Loucy (cell line): ENCODE measurements around the gene HYI.
"Not testable (repeated sequence)": the region's sequence is repeated elsewhere in the genome, so short reads cannot be mapped to it uniquely, and the experiment has no call there.

ENCODE experiments used
- H2AFZ ChIP-seq: fragments of 200-600 bp; sonication (generic); 2 replicates; pipeline ENCODE4 v1.6.0; 2016; ENCODE audit warnings: antibody characterized with exemption, mild to moderate bottlenecking, low read length, moderate library complexity
- H3F3A ChIP-seq: fragments of 200-600 bp; 2 replicates; pipeline ENCODE4 v1.6.0; 2016; ENCODE audit warnings: antibody characterized with exemption, low read depth, mild to moderate bottlenecking
- H3K27me3 ChIP-seq: fragments of 200-600 bp; sonication (generic); 2 replicates; pipeline ENCODE4 v1.6.1; 2014; ENCODE audit warnings: low read length, mild to moderate bottlenecking; ENCODE audit not compliant: insufficient read depth, poor library complexity, severe bottlenecking
- H3K36me3 ChIP-seq: fragments of 200-600 bp; sonication (generic); 2 replicates; pipeline ENCODE4 v1.6.1; 2016; ENCODE audit warnings: low read length; ENCODE audit not compliant: insufficient read depth
- H3K4me1 ChIP-seq: fragments of 200-600 bp; sonication (generic); 2 replicates; pipeline ENCODE4 v1.5.1; 2014; ENCODE audit warnings: low read length, mild to moderate bottlenecking; ENCODE audit not compliant: insufficient read depth, poor library complexity, severe bottlenecking
- H3K4me2 ChIP-seq: fragments of 200-600 bp; sonication (generic); 2 replicates; pipeline ENCODE4 v1.6.0; 2014; ENCODE audit warnings: antibody characterized with exemption, low read length, low read depth, mild to moderate bottlenecking; ENCODE audit not compliant: poor library complexity, severe bottlenecking
- H3K4me3 ChIP-seq: fragments of 200-600 bp; sonication (generic); 2 replicates; pipeline ENCODE4 v1.5.1; 2014; ENCODE audit warnings: low read length, mild to moderate bottlenecking, mixed read lengths; ENCODE audit not compliant: poor library complexity, severe bottlenecking
- H3K79me2 ChIP-seq: fragments of 200-600 bp; sonication (generic); 2 replicates; pipeline ENCODE4 v1.6.1; 2014; ENCODE audit warnings: low read length; ENCODE audit not compliant: insufficient read depth
- H3K9ac ChIP-seq: fragments of 200-600 bp; sonication (generic); 2 replicates; pipeline ENCODE4 v1.6.0; 2014; ENCODE audit warnings: mild to moderate bottlenecking, low read depth, low read length, moderate library complexity; ENCODE audit not compliant: poor library complexity, severe bottlenecking
- H3K9me2 ChIP-seq: fragments of 200-600 bp; sonication (generic); replicated peaks from 2 replicates; pipeline ENCODE4 v1.6.1; 2016; ENCODE audit warnings: low read depth, low read length, mixed read lengths
- H3K9me3 ChIP-seq: fragments of 200-600 bp; sonication (generic); 2 replicates; pipeline ENCODE4 v1.6.1; 2014; ENCODE audit warnings: mild to moderate bottlenecking, antibody characterized with exemption, low read length, low read depth; ENCODE audit not compliant: insufficient read depth
- H4K20me1 ChIP-seq: fragments of 200-600 bp; sonication (generic); 2 replicates; pipeline ENCODE4 v1.6.0; 2014; ENCODE audit warnings: antibody characterized with exemption, low read length, mild to moderate bottlenecking; ENCODE audit not compliant: insufficient read depth, poor library complexity, severe bottlenecking
- CTCF ChIP-seq: fragments of 200-600 bp; sonication (generic); conservative IDR thresholded peaks from 2 replicates; pipeline ENCODE4 v1.5.1; 2014; ENCODE audit warnings: mild to moderate bottlenecking, antibody characterized with exemption, low read length
- EZH2phosphoT487 ChIP-seq: fragments of 200-600 bp; IDR thresholded peaks from 2 replicates; pipeline ENCODE4 v1.6.1; 2018; ENCODE audit warnings: antibody characterized with exemption, mild to moderate bottlenecking, moderate library complexity, borderline replicate concordance

HYI gene

GRCh38 chr1:43464681-43465504, 11.2 kb upstream of the HYI start:
- H3K4me2 ChIP-seq: no peak overlapping the region
- no peak overlapping the region for H3K4me3 ChIP-seq
- H3K79me2 ChIP-seq: no peaks in the 10 kb centered on the region
- H4K20me1 ChIP-seq: no peaks in the 10 kb centered on the region
- H3K9ac ChIP-seq: no peak overlapping the region
- H3K36me3 ChIP-seq: no peaks in the 10 kb centered on the region
- no peak overlapping the region for H2AFZ ChIP-seq
- no peaks in the 10 kb centered on the region for H3F3A ChIP-seq
- no peaks in the 10 kb centered on the region for H3K9me3 ChIP-seq
- H3K27me3 ChIP-seq: no peaks in the 10 kb centered on the region
- H3K4me1 ChIP-seq: peaks cover 16% of the 10 kb centered on the region
- TF ChIP-seq EZH2phosphoT487 (no peak), CTCF (no peak)
- no peaks in the 10 kb centered on the region for H3K9me2 ChIP-seq

- Histone ChIP-seq H3F3A (no peaks in the 10 kb centered on the region), H3K9me2 (no peaks in the 10 kb centered on the region), H3K9me3 (no peaks in the 10 kb centered on the region), H3K36me3 (no peaks in the 10 kb centered on the region), H3K4me1 (peaks cover 16% of the 10 kb centered on the region), H3K9ac (no peak overlapping the region), H2AFZ (no peak overlapping the region), H3K79me2 (no peaks in the 10 kb centered on the region), H3K27me3 (peaks cover under 1% of the 10 kb centered on the region), H3K4me2 (no peak overlapping the region), H3K4me3 (no peak overlapping the region), H4K20me1 (no peaks in the 10 kb centered on the region)
- TF ChIP-seq CTCF (no peak), EZH2phosphoT487 (no peak)
Measured at GRCh38 chr1:43463479-43463878, 9.7 kb upstream of the HYI start.

- peaks cover 23% of the 10 kb centered on the region for H3K27me3 ChIP-seq
- no peak overlapping the region for H3K9ac ChIP-seq
- H2AFZ ChIP-seq: no peak overlapping the region
- H3K36me3 ChIP-seq: no peaks in the 10 kb centered on the region
- no peaks in the 10 kb centered on the region for H3F3A ChIP-seq
- no peaks in the 10 kb centered on the region for H3K9me2 ChIP-seq
- H4K20me1 ChIP-seq: no peaks in the 10 kb centered on the region
- H3K4me3 ChIP-seq: no peak overlapping the region
- H3K4me1 ChIP-seq: peaks cover 7% of the 10 kb centered on the region
- H3K4me2 ChIP-seq: no peak overlapping the region
- TF ChIP-seq CTCF (no peak), EZH2phosphoT487 (no peak)
- H3K9me3 ChIP-seq: no peaks in the 10 kb centered on the region
- no peaks in the 10 kb centered on the region for H3K79me2 ChIP-seq
Measured at GRCh38 chr1:43460988-43461693, 7.4 kb upstream of the HYI start.

- not testable (repeated sequence) for H3K9ac ChIP-seq, H3K4me2 ChIP-seq, H3K9me3 ChIP-seq, H3K4me1 ChIP-seq, H3K36me3 ChIP-seq, H2AFZ ChIP-seq, H3K79me2 ChIP-seq, H3K9me2 ChIP-seq, H3F3A ChIP-seq, H4K20me1 ChIP-seq, H3K4me3 ChIP-seq
- H3K27me3 ChIP-seq: peaks cover 26% of the 10 kb centered on the region
Measured at GRCh38 chr1:43458379-43458778, 4.6 kb upstream of the HYI start.
